Esophagus squamous epithelium (tissue), 5 donors: Measurements from ENCODE around the gene IRF2. TPM values are rescaled to one million over a fixed set of nuclear protein-coding genes. Genes with fewer than 3 reads are reported as not detected.

ENCODE experiments used
- DNase-seq: peaks from one replicate; lab custom pipeline; 2025; lab: John Stamatoyannopoulos, UW
- H3K27ac ChIP-seq, 4 donors: fragments of 200-600 bp; sonication (generic); one replicate each; pipeline ENCODE4 v1.5.1; 2016 to 2019; ENCODE audit warnings: mild to moderate bottlenecking in 1 of 4
- H3K27me3 ChIP-seq, 4 donors: fragments of 200-600 bp; sonication (generic); 1 replicate in 3 of 4; 2 replicates in 1 of 4; pipeline versions ENCODE4 v1.5.1 to v1.6.0; 2017 to 2021; ENCODE audit warnings: antibody characterized with exemption in 1 of 4
- H3K36me3 ChIP-seq, 3 donors: fragments of 200-600 bp; sonication (generic); one replicate each; pipeline ENCODE4 v1.5.1; 2016 to 2019
- H3K4me1 ChIP-seq, 3 donors: fragments of 200-600 bp; sonication (generic); one replicate each; pipeline ENCODE4 v1.5.1; 2017 to 2019
- H3K4me3 ChIP-seq, 4 donors: fragments of 200-600 bp; sonication (generic); 1 replicate in 3 of 4; 2 replicates in 1 of 4; pipeline ENCODE4 v1.5.1; 2016 to 2019; ENCODE audit warnings: mild to moderate bottlenecking in 2 of 4, moderate library complexity in 1 of 4
- H3K9me3 ChIP-seq, 3 donors: fragments of 200-600 bp; sonication (generic); one replicate each; pipeline ENCODE4 v1.5.1; 2016 to 2019
- CTCF ChIP-seq, 6 experiments: fragments of 450-650 bp in 4 of 6; fragments of 200-600 bp in 2 of 6; sonication (generic) in 2 of 6; IDR thresholded peaks; one replicate each; pipeline ENCODE4 v1.5.1; 2016 to 2019; ENCODE audit warnings: antibody characterized with exemption in 6 of 6, mild to moderate bottlenecking in 4 of 6, moderate library complexity in 4 of 6
- POLR2A ChIP-seq, 4 donors: fragments of 450-650 bp; IDR thresholded peaks; one replicate each; pipeline ENCODE4 v1.6.1; 2017; ENCODE audit warnings: antibody characterized with exemption in 4 of 4, mild to moderate bottlenecking in 4 of 4, moderate library complexity in 3 of 4
- WGBS, 2 donors: methylation state at CpG; one replicate each; pipeline ENCODE4 v1.1.5; 2018; 5-methylcytosine and 5-hydroxymethylcytosine counted together
- intact Hi-C: fragments of 100-400 bp; cut with DNase I; formaldehyde crosslinking; loops from one replicate; pipeline ENCODE4 v1.15.0; 2022
- total RNA-seq, 4 donors: library from RNA; depleted of rRNA; stranded (reverse); fragments of >200 nt; gene quantifications; one replicate each; pipeline ENCODE4 v1.1.0, GENCODE V29; 2016
- donor health status: DM: yes; HTN: yes; CAD: no.

Gene IRF2
- total RNA-seq, 4 donors from 2014 or later: 16.6 to 30.2 (median 23.4) TPM

GRCh38 chr4:184500748-184501589 is 26.6 kb upstream of the IRF2 start:
- TF ChIP-seq CTCF (IDR thresholded peaks at IDR 0.05) (no peak), POLR2A (IDR thresholded peaks at IDR 0.05) (no peak)
- Histone ChIP-seq H3K4me3 (no peak overlapping the region), H3K4me1 (peaks cover 0 to 12% (median 7%) of the 10 kb centered on the region in 3 donors), H3K27ac (no peak overlapping the region), H3K27me3 (no peaks in the 10 kb centered on the region), H3K36me3 (no peaks in the 10 kb centered on the region), H3K9me3 (no peaks in the 10 kb centered on the region)
- WGBS, 2 donors: 79 to 95% methylated on average over 4 of the region's 4 CpGs
- intact Hi-C loops: no loop called here
- DNase-seq: no peak

GRCh38 chr4:184499996-184500395 is 25.6 kb upstream of the IRF2 start:
- H3K27ac ChIP-seq: no peak overlapping the region
- no peaks in the 10 kb centered on the region for H3K27me3 ChIP-seq
- TF ChIP-seq CTCF (IDR thresholded peaks at IDR 0.05) (no peak), POLR2A (IDR thresholded peaks at IDR 0.05) (no peak)
- peaks cover 0 to 12% (median 7%) of the 10 kb centered on the region in 3 donors for H3K4me1 ChIP-seq
- intact Hi-C loops: no loop called here
- DNase-seq: no peak
- no peaks in the 10 kb centered on the region for H3K36me3 ChIP-seq
- H3K4me3 ChIP-seq: no peak overlapping the region
- H3K9me3 ChIP-seq: no peaks in the 10 kb centered on the region

GRCh38 chr4:184498598-184498997 is 24.2 kb upstream of the IRF2 start:
- no peak overlapping the region for H3K4me3 ChIP-seq
- intact Hi-C loops: no loop called here
- peaks cover 0 to 2% (median 1%) of the 10 kb centered on the region in 3 donors for H3K4me1 ChIP-seq
- no peaks in the 10 kb centered on the region for H3K36me3 ChIP-seq
- 88% methylated on average over 4 of the region's 10 CpGs; no CpG with 5 or more reads in 1 of the 2 donors for WGBS, 2 donors
- no peak for DNase-seq
- no peaks in the 10 kb centered on the region for H3K9me3 ChIP-seq
- H3K27ac ChIP-seq: no peak overlapping the region
- no peak for TF ChIP-seq CTCF (IDR thresholded peaks at IDR 0.05)
- TF ChIP-seq POLR2A (IDR thresholded peaks at IDR 0.05): no peak
- no peaks in the 10 kb centered on the region for H3K27me3 ChIP-seq

- no peak overlapping the region for H3K4me3 ChIP-seq
- intact Hi-C loops: no loop called here
- DNase-seq: no peak
- H3K4me1 ChIP-seq: peaks cover 0 to 7% (median 0%) of the 10 kb centered on the region in 3 donors
- H3K27ac ChIP-seq: no peak overlapping the region
- TF ChIP-seq CTCF (IDR thresholded peaks at IDR 0.05): no peak
- TF ChIP-seq POLR2A (IDR thresholded peaks at IDR 0.05): no peak
- H3K27me3 ChIP-seq: no peaks in the 10 kb centered on the region
- 100% methylated on average over 3 of the region's 8 CpGs; no CpG with 5 or more reads in 1 of the 2 donors for whole genome bisulfite sequencing, 2 donors
- no peaks in the 10 kb centered on the region for H3K36me3 ChIP-seq
- no peaks in the 10 kb centered on the region for H3K9me3 ChIP-seq
Measured at GRCh38 chr4:184489771-184490170, 15.4 kb upstream of the IRF2 start.

- 69 to 73% methylated on average over 9 of the region's 9 CpGs for whole genome bisulfite sequencing, 2 donors
- H3K4me3 ChIP-seq: no peak overlapping the region
- H3K9me3 ChIP-seq: no peaks in the 10 kb centered on the region
- no peaks in the 10 kb centered on the region for H3K27me3 ChIP-seq
- H3K27ac ChIP-seq: no peak overlapping the region
- peaks cover 0 to 7% (median 0%) of the 10 kb centered on the region in 3 donors for H3K4me1 ChIP-seq
- no peak for DNase-seq
- no peaks in the 10 kb centered on the region for H3K36me3 ChIP-seq
- TF ChIP-seq CTCF (IDR thresholded peaks at IDR 0.05): no peak
- no peak for TF ChIP-seq POLR2A (IDR thresholded peaks at IDR 0.05)
- intact Hi-C loops: no loop called here
Measured at GRCh38 chr4:184487503-184487902, 13.2 kb upstream of the IRF2 start.
